Gastrocnemius medialis (tissue), 4 donors: ENCODE measurements around the gene DELE1.

Experiments
- POLR2A ChIP-seq, 2 donors: fragments of 450-650 bp; IDR thresholded peaks; one replicate each; pipeline ENCODE4 v1.6.1; 2017; ENCODE audit warnings: antibody characterized with exemption in 2 of 2, mild to moderate bottlenecking in 2 of 2, moderate library complexity in 2 of 2
- TF ChIP-seq, protein P1 (sequence below), 5 experiments: fragments of 450-650 bp in 3 of 5; fragments of 200-600 bp in 2 of 5; sonication (generic) in 2 of 5; IDR thresholded peaks in 4 of 5; conservative IDR thresholded peaks in 1 of 5; 1 replicate in 4 of 5; 2 replicates in 1 of 5; pipeline ENCODE4 v1.5.1; 2016 to 2019; ENCODE audit warnings: antibody characterized with exemption in 5 of 5, mild to moderate bottlenecking in 3 of 5, moderate library complexity in 3 of 5

DNA sequence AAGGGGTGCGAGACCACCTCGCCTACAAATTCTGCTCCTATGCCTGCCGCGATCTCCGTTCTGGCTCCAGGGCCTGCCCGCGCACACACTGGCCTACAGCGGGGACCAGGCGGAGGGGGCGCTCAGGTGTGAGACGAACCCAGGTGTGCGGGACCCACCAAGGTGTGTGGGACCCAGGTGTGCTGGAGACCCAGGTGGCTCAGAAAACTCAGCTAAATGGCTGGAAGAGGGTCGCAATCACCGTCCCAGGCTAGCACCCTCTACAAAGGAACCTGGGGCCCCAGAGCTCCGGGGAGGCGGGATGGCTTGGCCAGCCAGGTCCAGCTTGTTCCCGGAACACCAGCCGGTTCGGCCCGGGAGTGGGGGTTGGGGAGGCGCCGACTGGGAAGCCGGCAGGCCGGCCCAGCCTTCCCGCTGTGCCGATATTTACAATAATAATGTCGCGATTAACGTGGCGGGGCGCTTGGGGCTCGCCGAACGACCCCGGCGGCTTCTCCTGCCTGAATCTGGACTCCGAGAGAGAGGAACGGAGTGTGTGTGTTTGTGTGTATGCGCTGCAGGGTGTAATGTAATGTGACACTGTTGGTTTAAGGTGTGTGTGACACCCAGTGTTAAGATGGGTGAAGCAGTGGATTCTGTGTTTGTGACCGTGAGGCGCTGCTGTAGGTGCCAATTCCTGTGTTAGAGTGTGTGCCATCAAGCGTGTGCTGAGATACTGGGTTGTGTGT lies 46.9 kb upstream of the DELE1 start:
- TF ChIP-seq, protein P1, sequence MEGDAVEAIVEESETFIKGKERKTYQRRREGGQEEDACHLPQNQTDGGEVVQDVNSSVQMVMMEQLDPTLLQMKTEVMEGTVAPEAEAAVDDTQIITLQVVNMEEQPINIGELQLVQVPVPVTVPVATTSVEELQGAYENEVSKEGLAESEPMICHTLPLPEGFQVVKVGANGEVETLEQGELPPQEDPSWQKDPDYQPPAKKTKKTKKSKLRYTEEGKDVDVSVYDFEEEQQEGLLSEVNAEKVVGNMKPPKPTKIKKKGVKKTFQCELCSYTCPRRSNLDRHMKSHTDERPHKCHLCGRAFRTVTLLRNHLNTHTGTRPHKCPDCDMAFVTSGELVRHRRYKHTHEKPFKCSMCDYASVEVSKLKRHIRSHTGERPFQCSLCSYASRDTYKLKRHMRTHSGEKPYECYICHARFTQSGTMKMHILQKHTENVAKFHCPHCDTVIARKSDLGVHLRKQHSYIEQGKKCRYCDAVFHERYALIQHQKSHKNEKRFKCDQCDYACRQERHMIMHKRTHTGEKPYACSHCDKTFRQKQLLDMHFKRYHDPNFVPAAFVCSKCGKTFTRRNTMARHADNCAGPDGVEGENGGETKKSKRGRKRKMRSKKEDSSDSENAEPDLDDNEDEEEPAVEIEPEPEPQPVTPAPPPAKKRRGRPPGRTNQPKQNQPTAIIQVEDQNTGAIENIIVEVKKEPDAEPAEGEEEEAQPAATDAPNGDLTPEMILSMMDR (IDR thresholded peaks at IDR 0.05 in 4 of 5, conservative IDR thresholded peaks at IDR 0.05 in 1 of 5), result no peak
- TF ChIP-seq POLR2A (IDR thresholded peaks at IDR 0.05), result no peak
